Keratinocyte (primary cell): Measurements from ENCODE around the gene HSPA8. TPM values are rescaled to one million over a fixed set of nuclear protein-coding genes. Genes with fewer than 3 reads are reported as not detected.

Source experiments
- DNase-seq: peaks from one replicate; pipeline ENCODE4 v3.0.0-alpha.2; 2011; ENCODE audit warnings: low read depth, missing footprints, low spot score
- FAIRE-seq: peaks from 2 replicates; lab custom pipeline; 2011; peaks lifted over from hg19 to GRCh38; lab: Jason Lieb, UNC
- H2AFZ ChIP-seq: 2 replicates; pipeline ENCODE4 v1.6.0; 2012; ENCODE audit warnings: low read length, control low read depth, inconsistent platforms; ENCODE audit not compliant: control insufficient read depth
- H3K27ac ChIP-seq: 2 replicates; pipeline ENCODE4 v1.5.1; 2011; ENCODE audit warnings: low read length; ENCODE audit not compliant: control insufficient read depth, insufficient read depth
- H3K27me3 ChIP-seq: 3 replicates; pipeline ENCODE4 v1.6.0; 2011; ENCODE audit warnings: low read length; ENCODE audit not compliant: control insufficient read depth, insufficient read depth; ENCODE audit errors: extremely low read depth
- H3K36me3 ChIP-seq, 2 experiments: 2 replicates in 1 of 2; 3 replicates in 1 of 2; pipeline ENCODE4 v1.5.1; 2011; ENCODE audit warnings: low read length in 2 of 2, mild to moderate bottlenecking in 1 of 2; ENCODE audit not compliant: control insufficient read depth in 2 of 2, insufficient read depth in 2 of 2; ENCODE audit errors: extremely low read depth in 1 of 2
- H3K4me1 ChIP-seq: 3 replicates; pipeline ENCODE4 v1.5.1; 2011; ENCODE audit warnings: low read length; ENCODE audit not compliant: control insufficient read depth, insufficient read depth; ENCODE audit errors: extremely low read depth
- H3K4me2 ChIP-seq: 3 replicates; pipeline ENCODE4 v1.6.0; 2011; ENCODE audit warnings: low read depth, low read length; ENCODE audit not compliant: control insufficient read depth, insufficient read depth; ENCODE audit errors: extremely low read depth
- H3K4me3 ChIP-seq, 3 experiments: fragments of 200-600 bp in 1 of 3; sonication (generic) in 1 of 3; 2 replicates in 2 of 3; 3 replicates in 1 of 3; pipeline ENCODE4 v1.5.1; 2011 to 2016; ENCODE audit warnings: low read length in 3 of 3, mild to moderate bottlenecking in 3 of 3, control low read depth in 2 of 3, inconsistent platforms in 1 of 3, low read depth in 1 of 3, mixed read lengths in 1 of 3, mixed run types in 1 of 3, moderate library complexity in 1 of 3; ENCODE audit not compliant: control insufficient read depth in 2 of 3, insufficient read depth in 2 of 3; ENCODE audit errors: extremely low read depth in 1 of 3
- H3K79me2 ChIP-seq: 2 replicates; pipeline ENCODE4 v1.6.0; 2012; ENCODE audit warnings: low read length; ENCODE audit not compliant: control insufficient read depth, insufficient read depth
- H3K9ac ChIP-seq: 3 replicates; pipeline ENCODE4 v1.6.0; 2011; ENCODE audit warnings: low read length; ENCODE audit not compliant: control insufficient read depth, insufficient read depth; ENCODE audit errors: extremely low read depth
- H3K9me1 ChIP-seq: 3 replicates; pipeline ENCODE4 v1.6.0; 2011; ENCODE audit warnings: low read length; ENCODE audit not compliant: control insufficient read depth, insufficient read depth; ENCODE audit errors: extremely low read depth
- H3K9me3 ChIP-seq: 2 replicates; pipeline ENCODE4 v1.5.1; 2012; ENCODE audit warnings: low read depth, low read length; ENCODE audit not compliant: control insufficient read depth
- H4K20me1 ChIP-seq: 3 replicates; pipeline ENCODE4 v1.6.0; 2011; ENCODE audit warnings: low read length; ENCODE audit not compliant: control insufficient read depth, insufficient read depth; ENCODE audit errors: extremely low read depth
- EZH2 ChIP-seq: IDR thresholded peaks from one replicate; pipeline ENCODE4 v1.6.1; 2012; ENCODE audit warnings: inconsistent platforms, mild to moderate bottlenecking, low read length, moderate library complexity
- dilution Hi-C: fragments of 300-500 bp; cut with MboI; formaldehyde crosslinking; loops from one replicate; pipeline ENCODE4 v1.7.0; 2020; ENCODE audit warnings: low sequenced_read_pairs; ENCODE audit not compliant: extremely low pct_ligation_motif_present
- polyA plus RNA-seq, 5 experiments: library from polyadenylated mRNA; depleted of rRNA in 3 of 5; stranded (reverse) in 3 of 5; stranded (forward) in 1 of 5; unstranded in 1 of 5; fragments of >200 nt; gene quantifications; 1 replicate in 1 of 5; 2 replicates in 3 of 5; 3 replicates in 1 of 5; pipeline versions ENCODE4 v1.2.1 to v1.2.3, GENCODE V29; 2011 to 2012; ENCODE audit warnings: missing spikeins in 2 of 5, low read depth in 1 of 5, low replicate concordance in 1 of 5
- TF ChIP-seq, protein P1 (sequence below), 3 experiments: IDR thresholded peaks in 1 of 3; conservative IDR thresholded peaks in 1 of 3; optimal IDR thresholded peaks in 1 of 3; 2 replicates in 2 of 3; 3 replicates in 1 of 3; pipeline versions ENCODE3 to v1.5.1; 2011; ENCODE audit warnings: low read length in 3 of 3, mild to moderate bottlenecking in 3 of 3, moderate library complexity in 2 of 3, control low read depth in 1 of 3, inconsistent platforms in 1 of 3; ENCODE audit not compliant: insufficient read depth in 2 of 3; ENCODE audit errors: extremely low read depth in 1 of 3

The HSPA8 gene
- polyA plus RNA-seq, 1 donor (not counting 4 experiments of a cell fraction or from before 2014, with no cell fraction given) = 3,207 TPM

DNA sequence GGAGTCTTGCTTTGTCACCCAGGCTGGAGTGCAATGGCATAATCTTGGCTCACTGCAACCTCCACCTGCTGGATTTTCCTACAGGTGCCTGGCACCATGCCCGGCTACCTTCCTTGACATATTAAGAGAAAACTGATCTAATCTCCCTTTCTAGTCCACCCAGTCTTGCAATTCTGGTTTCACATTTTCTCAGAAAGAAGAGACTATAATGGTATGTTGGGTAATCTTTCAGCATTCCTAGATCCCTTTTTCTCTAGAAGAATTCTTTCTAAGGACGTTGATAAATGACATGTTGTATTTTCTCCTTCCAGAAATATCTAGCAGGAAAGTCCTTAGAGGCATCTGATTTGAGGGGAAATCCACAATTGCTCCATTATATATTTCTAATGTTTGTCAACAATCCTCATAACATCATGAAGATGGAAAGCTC is 10.4 kb upstream of the HSPA8 start:
- no peak for FAIRE-seq
- no peaks in the 10 kb centered on the region for H3K27me3 ChIP-seq
- no peak overlapping the region for H3K9ac ChIP-seq
- no peak for TF ChIP-seq EZH2
- TF ChIP-seq, protein P1, sequence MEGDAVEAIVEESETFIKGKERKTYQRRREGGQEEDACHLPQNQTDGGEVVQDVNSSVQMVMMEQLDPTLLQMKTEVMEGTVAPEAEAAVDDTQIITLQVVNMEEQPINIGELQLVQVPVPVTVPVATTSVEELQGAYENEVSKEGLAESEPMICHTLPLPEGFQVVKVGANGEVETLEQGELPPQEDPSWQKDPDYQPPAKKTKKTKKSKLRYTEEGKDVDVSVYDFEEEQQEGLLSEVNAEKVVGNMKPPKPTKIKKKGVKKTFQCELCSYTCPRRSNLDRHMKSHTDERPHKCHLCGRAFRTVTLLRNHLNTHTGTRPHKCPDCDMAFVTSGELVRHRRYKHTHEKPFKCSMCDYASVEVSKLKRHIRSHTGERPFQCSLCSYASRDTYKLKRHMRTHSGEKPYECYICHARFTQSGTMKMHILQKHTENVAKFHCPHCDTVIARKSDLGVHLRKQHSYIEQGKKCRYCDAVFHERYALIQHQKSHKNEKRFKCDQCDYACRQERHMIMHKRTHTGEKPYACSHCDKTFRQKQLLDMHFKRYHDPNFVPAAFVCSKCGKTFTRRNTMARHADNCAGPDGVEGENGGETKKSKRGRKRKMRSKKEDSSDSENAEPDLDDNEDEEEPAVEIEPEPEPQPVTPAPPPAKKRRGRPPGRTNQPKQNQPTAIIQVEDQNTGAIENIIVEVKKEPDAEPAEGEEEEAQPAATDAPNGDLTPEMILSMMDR (optimal IDR thresholded peaks at IDR 0.05 in 1 of 3, IDR thresholded peaks at IDR 0.05 in 1 of 3, conservative IDR thresholded peaks at IDR 0.05 in 1 of 3; ENCODE audit: extremely low read depth in 1 of 3, insufficient read depth in 2 of 3, low read length in 3 of 3) = no peak
- H4K20me1 ChIP-seq = no peaks in the 10 kb centered on the region
- dilution Hi-C loops = no loop called here
- no peaks in the 10 kb centered on the region for H3K79me2 ChIP-seq
- no peaks in the 10 kb centered on the region for H3K9me1 ChIP-seq
- no peak for DNase-seq
- H3K27ac ChIP-seq = no peak overlapping the region
- H3K36me3 ChIP-seq = peaks cover 1 to 4% of the 10 kb centered on the region in 2 experiments
- no peaks in the 10 kb centered on the region for H3K4me1 ChIP-seq
- no peaks in the 10 kb centered on the region for H3K9me3 ChIP-seq
- H3K4me2 ChIP-seq = no peak overlapping the region
- no peak overlapping the region for H3K4me3 ChIP-seq
- no peak overlapping the region for H2AFZ ChIP-seq

DNA sequence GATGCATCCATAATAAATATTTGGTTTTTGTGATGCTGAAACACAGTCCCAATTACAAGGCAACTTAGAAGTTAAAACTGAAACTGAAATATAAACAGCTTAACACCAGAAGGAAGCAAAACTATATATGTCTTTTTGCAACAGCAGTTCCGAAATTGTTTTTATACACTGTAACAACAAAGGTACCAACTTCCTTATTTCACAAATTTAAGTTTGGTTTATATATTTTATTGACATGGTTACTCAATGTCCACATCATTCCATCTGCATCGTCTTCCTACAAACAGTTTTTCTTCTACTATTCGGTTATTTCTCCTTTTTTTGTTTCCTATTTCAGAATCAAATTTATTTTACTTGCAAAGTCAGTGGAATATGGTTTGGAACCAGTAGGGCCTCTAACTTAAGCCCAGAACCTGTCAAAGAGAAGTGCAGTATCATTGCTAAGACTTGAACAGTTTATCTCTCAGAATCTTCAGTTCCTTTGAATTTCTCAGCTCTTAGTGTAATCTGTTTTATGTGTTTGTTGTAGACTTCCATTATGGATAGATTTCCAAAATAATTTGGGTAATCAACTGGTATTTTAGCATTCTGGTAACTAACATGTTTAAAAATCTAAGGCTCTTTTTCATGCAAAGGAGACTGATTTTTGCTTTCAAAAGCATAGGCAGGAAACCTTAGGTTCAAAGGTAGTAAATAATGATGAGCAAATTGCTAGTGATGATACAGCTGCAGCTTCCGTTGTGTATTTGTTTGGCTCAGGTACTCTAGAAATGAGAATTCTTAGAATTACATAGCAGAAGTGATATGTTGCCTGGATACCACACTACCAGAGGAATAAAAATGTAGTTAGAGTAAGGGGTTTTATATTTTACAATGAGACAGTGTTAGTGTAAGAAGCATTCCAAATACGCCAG is 8.2 kb upstream of the HSPA8 start:
- DNase-seq (no peak), FAIRE-seq (no peak)
- Histone ChIP-seq H3K4me3 (no peak overlapping the region), H4K20me1 (no peaks in the 10 kb centered on the region), H3K27ac (no peak overlapping the region), H3K9me3 (no peaks in the 10 kb centered on the region), H3K36me3 (peaks cover 1 to 4% of the 10 kb centered on the region in 2 experiments), H3K4me2 (no peak overlapping the region), H2AFZ (no peak overlapping the region), H3K4me1 (no peaks in the 10 kb centered on the region), H3K79me2 (no peaks in the 10 kb centered on the region), H3K9ac (no peak overlapping the region), H3K27me3 (no peaks in the 10 kb centered on the region), H3K9me1 (no peaks in the 10 kb centered on the region)
- dilution Hi-C loops = no loop called here
- TF ChIP-seq, protein P1 (optimal IDR thresholded peaks at IDR 0.05 in 1 of 3, IDR thresholded peaks at IDR 0.05 in 1 of 3, conservative IDR thresholded peaks at IDR 0.05 in 1 of 3; ENCODE audit: extremely low read depth in 1 of 3, insufficient read depth in 2 of 3, low read length in 3 of 3) = no peak
- TF ChIP-seq EZH2 = no peak
